Osteoblast (primary cell): ENCODE data around the gene NCAPG. TPM values are rescaled to one million over a fixed set of nuclear protein-coding genes. Genes with fewer than 3 reads are reported as not detected.

Experiments
- DNase-seq: peaks from one replicate; pipeline ENCODE4 v3.0.0; 2011; ENCODE audit warnings: low spot score, mixed read lengths; ENCODE audit not compliant: insufficient read length; ENCODE audit errors: missing footprints
- H2AFZ ChIP-seq: 2 replicates; pipeline ENCODE4 v1.6.0; 2011; ENCODE audit warnings: mild to moderate bottlenecking, low read length
- H3K27ac ChIP-seq: 2 replicates; pipeline ENCODE4 v1.5.1; 2011; ENCODE audit warnings: mild to moderate bottlenecking, low read depth, low read length, moderate library complexity
- H3K27me3 ChIP-seq: 2 replicates; pipeline ENCODE4 v1.6.0; 2012; ENCODE audit warnings: mild to moderate bottlenecking, control low read depth, inconsistent platforms, low read length, moderate library complexity; ENCODE audit not compliant: insufficient read depth
- H3K36me3 ChIP-seq: 2 replicates; pipeline ENCODE4 v1.5.1; 2011; ENCODE audit warnings: mild to moderate bottlenecking, low read length, control low read depth, moderate library complexity; ENCODE audit not compliant: insufficient read depth
- H3K4me1 ChIP-seq: 2 replicates; pipeline ENCODE4 v1.5.1; 2011; ENCODE audit warnings: mild to moderate bottlenecking, low read length, control low read depth, moderate library complexity; ENCODE audit not compliant: insufficient read depth
- H3K4me2 ChIP-seq: 2 replicates; pipeline ENCODE4 v1.6.0; 2011; ENCODE audit warnings: mild to moderate bottlenecking, low read length; ENCODE audit not compliant: insufficient read depth
- H3K4me3 ChIP-seq: fragments of 200-600 bp; sonication (generic); 3 replicates; pipeline ENCODE4 v1.5.1; 2012; ENCODE audit warnings: mild to moderate bottlenecking, low read length, inconsistent platforms; ENCODE audit not compliant: insufficient read depth
- H3K79me2 ChIP-seq: 2 replicates; pipeline ENCODE4 v1.6.0; 2012; ENCODE audit warnings: mild to moderate bottlenecking, low read length, control low read depth, inconsistent platforms; ENCODE audit not compliant: insufficient read depth
- H3K9me3 ChIP-seq: 2 replicates; pipeline ENCODE4 v1.5.1; 2011; ENCODE audit warnings: low read depth, low read length, control low read depth
- H4K20me1 ChIP-seq: 2 replicates; pipeline ENCODE4 v1.6.0; 2012; ENCODE audit warnings: mild to moderate bottlenecking, low read length, control low read depth; ENCODE audit not compliant: insufficient read depth
- CTCF ChIP-seq: IDR thresholded peaks from 2 replicates; pipeline ENCODE4 v1.5.1; 2011; ENCODE audit warnings: mild to moderate bottlenecking, low read depth, low read length, moderate library complexity; ENCODE audit errors: extremely low read depth
- total RNA-seq: library from RNA; depleted of rRNA; stranded (reverse); fragments of >200 nt; gene quantifications from 2 replicates; pipeline ENCODE4 v1.2.3, GENCODE V29; 2012

Gene NCAPG
- total RNA-seq, 1 donor: 4.0 TPM

GRCh38 chr4:17786567-17786966 lies 24.2 kb upstream of the NCAPG start:
- Histone ChIP-seq H3K36me3 (no peaks in the 10 kb centered on the region), H3K4me3 (no peak overlapping the region), H3K27me3 (peaks cover 15% of the 10 kb centered on the region), H3K4me2 (no peak overlapping the region), H2AFZ (no peak overlapping the region), H4K20me1 (no peaks in the 10 kb centered on the region), H3K27ac (no peak overlapping the region), H3K4me1 (peaks cover 5% of the 10 kb centered on the region), H3K9me3 (no peaks in the 10 kb centered on the region), H3K79me2 (no peaks in the 10 kb centered on the region)
- DNase-seq: no peak
- TF ChIP-seq CTCF: no peak

GRCh38 chr4:17787315-17787714 lies 23.5 kb upstream of the NCAPG start:
- Histone ChIP-seq H3K79me2 (no peaks in the 10 kb centered on the region), H3K4me3 (no peak overlapping the region), H3K4me1 (no peaks in the 10 kb centered on the region), H3K9me3 (no peaks in the 10 kb centered on the region), H3K27me3 (peaks cover 8% of the 10 kb centered on the region), H3K27ac (no peak overlapping the region), H3K36me3 (no peaks in the 10 kb centered on the region), H4K20me1 (no peaks in the 10 kb centered on the region), H3K4me2 (no peak overlapping the region), H2AFZ (no peak overlapping the region)
- no peak for TF ChIP-seq CTCF
- DNase-seq: no peak

- DNase-seq: no peak
- TF ChIP-seq CTCF: no peak
- H3K27me3 ChIP-seq: no peaks in the 10 kb centered on the region
Measured at GRCh38 chr4:17788956-17789355, 21.8 kb upstream of the NCAPG start.

GRCh38 chr4:17794730-17795129 lies 16.0 kb upstream of the NCAPG start:
- no peak for TF ChIP-seq CTCF
- H3K27ac ChIP-seq: no peak overlapping the region
- H4K20me1 ChIP-seq: no peaks in the 10 kb centered on the region
- H3K36me3 ChIP-seq: no peaks in the 10 kb centered on the region
- no peak for DNase-seq
- H2AFZ ChIP-seq: no peak overlapping the region
- no peaks in the 10 kb centered on the region for H3K79me2 ChIP-seq
- H3K4me1 ChIP-seq: no peaks in the 10 kb centered on the region
- no peak overlapping the region for H3K4me3 ChIP-seq
- H3K9me3 ChIP-seq: no peaks in the 10 kb centered on the region
- H3K4me2 ChIP-seq: no peak overlapping the region
- no peaks in the 10 kb centered on the region for H3K27me3 ChIP-seq

More at GRCh38 chr4:17788956-17789355, 21.8 kb upstream of the NCAPG start:
- no peaks in the 10 kb centered on the region for H3K4me1 ChIP-seq
- H3K4me2 ChIP-seq: no peak overlapping the region
- H2AFZ ChIP-seq: no peak overlapping the region
- no peak overlapping the region for H3K27ac ChIP-seq
- H3K79me2 ChIP-seq: no peaks in the 10 kb centered on the region
- no peaks in the 10 kb centered on the region for H3K9me3 ChIP-seq
- H3K36me3 ChIP-seq: no peaks in the 10 kb centered on the region
- H4K20me1 ChIP-seq: no peaks in the 10 kb centered on the region
- H3K4me3 ChIP-seq: no peak overlapping the region
